Neural progenitor cell (in vitro differentiated cells): ENCODE data around the gene PDE9A. TPM values are rescaled to one million over a fixed set of nuclear protein-coding genes. Genes with fewer than 3 reads are reported as not detected.
"Not testable (repeated sequence)": the region's sequence is repeated elsewhere in the genome, so short reads cannot be mapped to it uniquely, and the experiment has no call there.

Experiments
- DNase-seq: peaks from one replicate; pipeline ENCODE4 v3.0.0-alpha.2; 2016; ENCODE audit warnings: low spot score
- H2AFZ ChIP-seq: fragments of 200-600 bp; sonication (generic); replicated peaks from 2 replicates; pipeline ENCODE4 v1.6.1; 2016; ENCODE audit warnings: antibody characterized with exemption
- H3F3A ChIP-seq: fragments of 200-600 bp; sonication (generic); 2 replicates; pipeline ENCODE4 v1.6.1; 2016; ENCODE audit warnings: antibody characterized with exemption, low read depth
- H3K27ac ChIP-seq: fragments of 200-600 bp; sonication (generic); 2 replicates; pipeline ENCODE4 v1.5.1; 2016; ENCODE audit warnings: mild to moderate bottlenecking
- H3K27me3 ChIP-seq: fragments of 200-600 bp; sonication (generic); 2 replicates; pipeline ENCODE4 v1.6.1; 2016; ENCODE audit warnings: mild to moderate bottlenecking, moderate library complexity
- H3K36me3 ChIP-seq: fragments of 200-600 bp; sonication (generic); 2 replicates; pipeline ENCODE4 v1.5.1; 2016
- H3K4me1 ChIP-seq: fragments of 200-600 bp; sonication (generic); 2 replicates; pipeline ENCODE4 v1.6.1; 2016; ENCODE audit warnings: mixed run types
- H3K4me2 ChIP-seq: fragments of 200-600 bp; sonication (generic); 2 replicates; pipeline ENCODE4 v1.6.1; 2016
- H3K4me3 ChIP-seq: fragments of 200-600 bp; sonication (generic); 2 replicates; pipeline ENCODE4 v1.5.1; 2016
- H3K79me2 ChIP-seq: fragments of 200-600 bp; sonication (generic); 2 replicates; pipeline ENCODE4 v1.6.1; 2016; ENCODE audit warnings: low read depth
- H3K9ac ChIP-seq: fragments of 200-600 bp; sonication (generic); 2 replicates; pipeline ENCODE4 v1.6.1; 2016
- H3K9me3 ChIP-seq: fragments of 200-600 bp; sonication (generic); 2 replicates; pipeline ENCODE4 v1.5.1; 2016; ENCODE audit warnings: low read depth
- H4K20me1 ChIP-seq: fragments of 200-600 bp; sonication (generic); 2 replicates; pipeline ENCODE4 v1.6.1; 2016; ENCODE audit warnings: low read depth
- H3K27ac Mint-ChIP-seq: 3 replicates; pipeline ENCODE4 v1.8.0; 2021; ENCODE audit warnings: mixed read lengths
- H3K27me3 Mint-ChIP-seq: 2 replicates; pipeline ENCODE4 v1.8.0; 2022; ENCODE audit warnings: low read depth, mild to moderate bottlenecking, inconsistent platforms, moderate library complexity, mixed read lengths; ENCODE audit not compliant: insufficient read depth
- H3K36me3 Mint-ChIP-seq: 3 replicates; pipeline ENCODE4 v1.8.0; 2021; ENCODE audit warnings: mixed read lengths
- H3K4me1 Mint-ChIP-seq: 3 replicates; pipeline ENCODE4 v1.8.0; 2021; ENCODE audit warnings: mixed read lengths
- H3K4me3 Mint-ChIP-seq: 3 replicates; pipeline ENCODE4 v1.8.0; 2021; ENCODE audit warnings: mild to moderate bottlenecking, moderate library complexity, mixed read lengths
- H3K9me3 Mint-ChIP-seq: 3 replicates; pipeline ENCODE4 v1.8.0; 2020; ENCODE audit warnings: mixed read lengths
- CTCF ChIP-seq: fragments of 200-600 bp; sonication (generic); IDR thresholded peaks from 2 replicates; pipeline ENCODE4 v1.5.1; 2017; ENCODE audit warnings: antibody characterized with exemption, mild to moderate bottlenecking
- EZH2 ChIP-seq: fragments of 200-600 bp; sonication (generic); IDR thresholded peaks from 2 replicates; pipeline ENCODE4 v1.6.1; 2017; ENCODE audit warnings: antibody characterized with exemption, mild to moderate bottlenecking, moderate library complexity
- EZH2phosphoT487 ChIP-seq: fragments of 200-600 bp; sonication (generic); IDR thresholded peaks from 2 replicates; pipeline ENCODE4 v1.6.1; 2017; ENCODE audit warnings: antibody characterized with exemption
- total RNA-seq: library from RNA; depleted of rRNA; stranded (reverse); fragments of >200 nt; gene quantifications from 2 replicates; pipeline ENCODE4 v1.2.3, GENCODE V29; 2015; ENCODE audit warnings: low replicate concordance

The PDE9A gene
- total RNA-seq, 1 donor from 2014 or later = 41.0 TPM

DNA sequence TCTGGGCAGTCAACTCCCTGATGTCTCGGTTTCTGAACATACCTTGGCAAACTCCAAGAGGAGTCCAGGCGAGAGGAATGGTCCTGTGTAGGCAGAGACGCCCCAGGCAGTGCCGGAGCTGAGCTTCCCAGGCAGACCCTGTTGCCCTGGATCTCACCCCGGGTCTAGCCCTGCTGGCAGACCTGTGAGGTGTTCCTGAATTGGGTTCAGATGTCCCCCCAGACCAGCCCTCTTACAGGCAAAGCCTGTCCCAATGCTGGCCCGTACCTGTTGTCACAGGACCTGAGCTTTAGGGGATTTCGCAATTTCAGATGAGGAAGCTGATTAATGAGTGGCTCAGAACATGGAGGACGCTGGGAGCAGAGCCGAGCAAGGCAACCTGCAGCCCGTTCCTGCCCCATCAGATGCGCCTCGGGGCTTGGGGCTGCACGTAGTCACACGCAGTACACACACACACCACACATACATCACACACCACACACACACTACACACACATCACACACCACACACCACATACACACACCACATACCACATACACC is 38.5 kb upstream of the PDE9A start:
- Histone ChIP-seq H3K4me2 (no peak overlapping the region), H2AFZ (no peak overlapping the region), H3K79me2 (no peaks in the 10 kb centered on the region), H4K20me1 (no peaks in the 10 kb centered on the region), H3K4me1 (peaks cover 4% of the 10 kb centered on the region), H3K9me3 (no peaks in the 10 kb centered on the region), H3F3A (peaks cover 9% of the 10 kb centered on the region), H3K27ac (no peak overlapping the region), H3K27me3 (no peaks in the 10 kb centered on the region), H3K4me3 (no peak overlapping the region), H3K36me3 (no peaks in the 10 kb centered on the region), H3K9ac (no peak overlapping the region)
- H3K9me3 Mint-ChIP-seq = peaks cover 6% of the 10 kb centered on the region
- peaks cover 11% of the 10 kb centered on the region for H3K4me1 Mint-ChIP-seq
- peaks cover 11% of the 10 kb centered on the region for H3K27me3 Mint-ChIP-seq
- H3K27ac Mint-ChIP-seq = no peak overlapping the region
- H3K4me3 Mint-ChIP-seq = no peak overlapping the region
- peak; percentile 36 for DNase-seq
- no peak for TF ChIP-seq CTCF
- no peak for TF ChIP-seq EZH2phosphoT487
- TF ChIP-seq EZH2 = no peak
- H3K36me3 Mint-ChIP-seq = no peaks in the 10 kb centered on the region

DNA sequence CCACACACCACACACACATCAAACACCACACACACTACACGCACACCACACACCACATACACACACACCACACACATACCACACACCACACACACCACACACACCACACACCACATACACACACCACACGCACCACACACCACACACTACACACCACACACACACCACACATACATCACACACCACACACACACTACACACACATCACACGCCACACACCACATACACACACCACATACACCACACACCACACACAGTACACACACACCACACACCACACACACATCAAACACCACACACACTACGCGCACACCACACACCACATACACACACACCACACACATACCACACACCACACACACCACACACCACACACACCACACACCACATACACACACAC is 38.0 kb upstream of the PDE9A start:
- not testable (repeated sequence) for H3K4me3 Mint-ChIP-seq, H3K36me3 Mint-ChIP-seq, H3K4me1 ChIP-seq, H3K27ac Mint-ChIP-seq, H4K20me1 ChIP-seq, H3K9ac ChIP-seq, H3K9me3 ChIP-seq, H3K9me3 Mint-ChIP-seq, H2AFZ ChIP-seq, H3K27me3 ChIP-seq, DNase-seq, H3K36me3 ChIP-seq, H3K79me2 ChIP-seq, H3K4me2 ChIP-seq, H3F3A ChIP-seq, H3K27ac ChIP-seq, H3K4me3 ChIP-seq
- Mint-ChIP-seq H3K4me1 (peaks cover 11% of the 10 kb centered on the region), H3K27me3 (peaks cover 11% of the 10 kb centered on the region)

GRCh38 chr21:42615924-42616323 is 37.5 kb upstream of the PDE9A start:
- no peak overlapping the region for H3K4me3 Mint-ChIP-seq
- Histone ChIP-seq H3K9me3 (no peaks in the 10 kb centered on the region), H3K4me1 (peaks cover 4% of the 10 kb centered on the region), H4K20me1 (no peaks in the 10 kb centered on the region), H3K36me3 (no peaks in the 10 kb centered on the region), H3K4me3 (no peak overlapping the region), H2AFZ (no peak overlapping the region), H3K27me3 (no peaks in the 10 kb centered on the region), H3K9ac (no peak overlapping the region), H3K27ac (no peak overlapping the region), H3K79me2 (no peaks in the 10 kb centered on the region), H3K4me2 (no peak overlapping the region), H3F3A (peaks cover 9% of the 10 kb centered on the region)
- H3K27me3 Mint-ChIP-seq = peaks cover 11% of the 10 kb centered on the region
- H3K4me1 Mint-ChIP-seq = peaks cover 12% of the 10 kb centered on the region
- no peaks in the 10 kb centered on the region for H3K36me3 Mint-ChIP-seq
- no peak for TF ChIP-seq EZH2phosphoT487
- no peak for TF ChIP-seq EZH2
- TF ChIP-seq CTCF = no peak
- H3K27ac Mint-ChIP-seq = no peak overlapping the region
- H3K9me3 Mint-ChIP-seq = peaks cover 7% of the 10 kb centered on the region
- DNase-seq = no peak

GRCh38 chr21:42616446-42616845 is 37.0 kb upstream of the PDE9A start:
- H3K36me3 ChIP-seq = no peaks in the 10 kb centered on the region
- no peaks in the 10 kb centered on the region for H4K20me1 ChIP-seq
- no peaks in the 10 kb centered on the region for H3K79me2 ChIP-seq
- no peak for TF ChIP-seq EZH2
- no peak for TF ChIP-seq CTCF
- no peak for TF ChIP-seq EZH2phosphoT487
- H2AFZ ChIP-seq = peak overlapping the region; percentile 70
- no peak overlapping the region for H3K4me2 ChIP-seq
- H3K4me1 ChIP-seq = peaks cover 8% of the 10 kb centered on the region
- no peak overlapping the region for H3K27ac ChIP-seq
- H3K4me3 Mint-ChIP-seq = no peak overlapping the region
- no peak overlapping the region for H3K4me3 ChIP-seq
- no peaks in the 10 kb centered on the region for H3K27me3 ChIP-seq
- H3K27ac Mint-ChIP-seq = no peak overlapping the region
- no peaks in the 10 kb centered on the region for H3K36me3 Mint-ChIP-seq
- no peak for DNase-seq
- no peaks in the 10 kb centered on the region for H3K9me3 ChIP-seq
- peaks cover 7% of the 10 kb centered on the region for H3K9me3 Mint-ChIP-seq
- H3K9ac ChIP-seq = no peak overlapping the region
- H3K27me3 Mint-ChIP-seq = peaks cover 11% of the 10 kb centered on the region
- H3K4me1 Mint-ChIP-seq = peaks cover 17% of the 10 kb centered on the region
- H3F3A ChIP-seq = peaks cover 9% of the 10 kb centered on the region
